Ecto neural progenitor cell (in vitro differentiated cells): ENCODE data around the gene PBX3.
"Not testable (repeated sequence)": the region's sequence is repeated elsewhere in the genome, so short reads cannot be mapped to it uniquely, and the experiment has no call there.

Source experiments
- DNase-seq: peaks from one replicate; pipeline ENCODE4 v3.0.0-alpha.2; 2018; ENCODE audit warnings: low spot score

Gene PBX3

DNA sequence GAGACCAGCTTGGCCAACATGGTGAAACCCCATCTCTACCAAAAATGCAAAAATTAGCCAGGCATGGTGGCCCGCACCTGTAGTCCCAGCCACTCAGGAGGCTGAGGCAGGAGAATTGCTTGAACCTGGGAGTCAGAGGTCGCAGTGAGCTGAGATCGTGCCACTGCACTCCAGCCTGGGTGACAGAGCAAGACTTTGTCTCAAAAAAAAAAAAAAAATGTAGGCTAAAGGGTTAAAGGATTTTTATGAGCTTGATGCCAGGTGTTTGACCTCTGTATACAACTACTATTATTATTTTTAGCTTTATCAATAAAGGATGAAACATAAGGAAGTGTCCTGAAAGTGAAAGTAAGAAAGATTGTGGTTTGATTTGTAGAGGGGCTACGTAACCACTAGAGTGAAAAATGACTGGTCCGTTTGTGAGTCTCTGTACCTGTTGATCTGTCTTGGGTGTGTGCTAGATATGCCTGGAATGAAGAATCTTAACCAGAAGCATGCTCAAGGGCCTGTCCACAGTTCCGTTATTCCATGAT lies 76.8 kb downstream of the PBX3 start:
- not testable (repeated sequence) for DNase-seq

DNA sequence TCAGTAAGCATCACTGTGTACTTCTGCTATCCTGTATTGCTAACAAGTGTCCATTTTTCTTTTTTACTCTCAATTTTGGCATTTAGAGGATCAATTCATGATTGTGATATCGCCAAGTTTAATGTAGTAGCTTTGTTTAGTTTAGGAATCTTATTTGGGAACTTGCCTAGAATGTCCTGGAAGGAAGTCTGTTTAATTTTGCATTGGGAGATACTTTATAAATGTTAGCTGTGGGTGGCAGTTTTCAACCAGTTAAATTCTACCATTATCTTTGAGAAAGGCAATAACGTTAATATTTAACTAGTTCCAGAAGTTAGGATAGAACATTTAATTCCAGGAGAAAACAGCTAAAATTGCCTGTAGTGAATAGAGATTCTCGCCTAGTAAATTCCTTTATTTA lies 78.6 kb downstream of the PBX3 start:
- DNase-seq, result no peak

DNA sequence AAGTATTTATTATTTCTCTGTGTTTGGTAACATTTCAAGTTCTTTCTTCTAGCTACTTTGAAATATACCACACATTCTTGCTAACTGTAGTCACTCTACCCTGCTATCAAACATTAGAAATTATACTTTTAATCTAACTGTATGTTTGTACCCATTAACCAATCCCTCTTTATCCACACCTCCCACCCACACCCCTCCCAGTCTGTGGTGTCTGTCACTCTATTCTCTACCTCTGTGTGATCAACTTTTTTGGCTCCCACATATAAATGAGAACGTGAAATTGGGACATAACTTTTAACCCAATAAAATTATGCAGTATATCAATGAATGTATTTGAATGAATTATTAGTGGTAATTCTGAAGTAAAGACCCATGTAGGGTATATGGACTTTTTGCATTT lies 79.7 kb downstream of the PBX3 start:
- DNase-seq, result no peak

DNA sequence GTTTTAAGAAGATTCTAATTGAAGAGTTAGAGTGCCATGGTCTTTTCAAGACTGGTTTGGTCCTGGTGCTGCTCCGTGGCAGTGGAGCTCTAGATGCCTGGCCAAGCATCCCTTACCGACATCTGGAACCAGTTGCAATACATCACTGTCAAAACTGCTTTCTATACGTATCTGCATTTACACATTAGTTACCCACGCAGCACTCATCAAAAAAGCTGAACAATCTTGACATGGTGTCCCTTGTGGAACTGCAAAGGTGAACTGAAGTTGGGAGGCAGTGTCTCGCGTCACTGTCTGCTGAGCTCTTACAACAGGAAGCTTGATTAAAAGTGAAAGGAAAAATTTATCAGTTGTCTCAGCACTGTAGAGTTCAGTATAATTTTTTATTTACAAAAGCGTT lies 82.6 kb downstream of the PBX3 start:
- DNase-seq, result no peak

DNA sequence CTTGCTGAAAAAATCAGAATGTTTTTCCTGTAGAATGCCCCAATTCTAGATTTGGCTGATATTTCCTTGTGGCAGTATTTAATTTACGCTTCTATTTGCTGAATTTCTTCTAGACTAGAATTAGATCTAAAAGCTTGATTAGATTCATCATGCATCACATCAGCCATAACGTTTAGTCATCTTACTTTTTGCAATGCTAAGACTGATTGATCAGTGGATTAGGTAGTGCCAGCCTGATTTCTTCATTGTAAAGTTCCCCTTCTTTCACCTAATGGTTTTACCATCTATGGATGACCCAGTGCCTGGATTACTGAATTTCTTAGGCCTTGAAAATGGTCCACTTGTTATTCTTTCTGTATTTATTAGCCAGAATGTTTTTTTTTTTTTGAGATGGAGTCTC lies 83.9 kb downstream of the PBX3 start:
- DNase-seq, result no peak

DNA sequence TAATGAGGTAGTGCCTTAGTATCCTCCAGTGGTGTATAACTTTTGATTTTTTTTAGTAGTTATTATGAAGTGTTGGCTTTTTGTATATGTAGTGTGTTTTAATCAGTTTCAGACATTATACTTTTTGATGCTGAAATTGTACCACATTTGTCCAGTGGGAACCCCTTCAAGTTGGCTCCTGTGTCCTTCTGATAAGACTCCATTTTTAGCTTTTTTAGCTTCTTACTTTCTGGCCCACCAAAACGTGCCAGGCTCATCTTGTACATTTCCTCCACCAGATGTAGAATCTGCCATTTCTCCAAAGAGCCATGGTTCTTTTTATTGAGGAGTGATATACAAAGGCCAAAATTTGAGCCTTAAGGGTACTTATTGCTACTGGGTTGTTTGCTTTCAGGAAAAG lies 84.4 kb downstream of the PBX3 start:
- no peak for DNase-seq

DNA sequence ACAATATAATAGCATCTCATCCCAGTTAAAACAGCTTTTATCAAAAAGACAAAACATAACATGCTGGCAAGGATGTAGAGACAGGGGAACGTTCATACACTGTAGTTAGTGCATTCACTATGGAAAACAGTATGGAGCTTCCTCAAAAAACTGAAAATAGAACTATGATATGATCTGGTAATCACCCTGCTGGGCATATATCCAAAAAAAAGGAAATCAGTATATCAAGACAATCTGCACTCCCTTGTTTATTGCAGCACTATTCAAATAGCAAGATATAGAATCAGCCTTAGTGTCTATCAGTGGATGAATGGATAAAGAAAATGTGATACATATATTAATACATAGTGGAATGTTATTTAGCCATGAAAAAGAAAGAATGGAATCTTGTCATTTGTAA lies 88.5 kb downstream of the PBX3 start:
- DNase-seq, result no peak

DNA sequence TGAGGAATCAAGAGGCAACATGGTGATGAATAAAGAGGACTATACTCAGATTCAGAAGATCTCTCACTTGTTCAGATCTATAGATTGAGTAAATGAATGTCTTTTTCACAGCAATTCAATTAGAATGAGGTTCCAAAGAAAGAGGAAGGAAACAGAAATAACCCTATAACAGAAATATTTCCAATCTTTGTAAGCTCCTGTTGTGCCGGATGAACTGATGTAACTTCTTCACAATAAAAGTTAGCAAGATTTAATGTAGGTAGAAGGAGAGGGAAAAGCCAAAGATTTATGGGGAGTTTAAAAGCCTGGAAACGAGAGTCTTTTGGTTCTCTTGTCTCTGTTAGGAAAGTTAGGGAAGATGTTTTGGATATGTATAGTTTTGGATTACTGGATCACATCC lies 92.1 kb downstream of the PBX3 start:
- no peak for DNase-seq

DNA sequence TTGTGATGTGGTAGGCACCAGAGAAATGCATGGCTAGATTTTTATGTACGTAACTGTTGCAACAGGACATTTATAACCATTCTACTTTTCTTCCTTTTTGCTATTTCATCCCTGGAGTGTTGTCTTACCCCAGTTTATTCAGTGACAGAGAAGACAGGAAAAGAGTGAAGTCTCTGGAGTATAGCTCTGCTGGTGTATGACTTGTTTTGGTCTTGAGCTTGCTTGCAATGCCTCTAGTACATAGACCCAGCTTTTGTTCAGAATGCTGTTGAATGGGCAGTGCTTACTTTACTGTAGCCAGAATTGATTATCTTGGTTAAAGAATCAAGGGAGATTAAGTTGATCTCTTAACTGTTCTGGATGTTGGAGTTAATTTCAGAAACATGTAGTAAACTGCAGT lies 94.3 kb downstream of the PBX3 start:
- no peak for DNase-seq

DNA sequence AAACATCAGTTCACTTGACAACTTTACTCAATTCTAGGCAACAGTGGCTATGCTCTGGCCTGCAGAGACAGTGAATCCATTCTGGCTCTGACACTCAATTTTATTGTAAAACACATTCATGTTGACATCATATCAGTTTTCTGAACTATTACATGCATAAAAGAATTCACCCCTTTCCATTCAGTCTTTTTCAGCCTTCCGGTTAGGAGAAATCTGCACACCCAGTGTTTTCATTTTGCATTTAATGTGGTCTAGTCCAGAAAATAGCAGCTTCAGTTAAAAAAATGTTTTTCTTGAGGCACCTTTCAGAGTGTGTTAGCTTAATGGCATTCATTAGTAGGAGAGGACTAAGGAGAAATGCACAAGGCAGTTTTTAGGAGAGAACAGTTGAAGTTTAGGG lies 95.1 kb downstream of the PBX3 start:
- DNase-seq, result no peak

DNA sequence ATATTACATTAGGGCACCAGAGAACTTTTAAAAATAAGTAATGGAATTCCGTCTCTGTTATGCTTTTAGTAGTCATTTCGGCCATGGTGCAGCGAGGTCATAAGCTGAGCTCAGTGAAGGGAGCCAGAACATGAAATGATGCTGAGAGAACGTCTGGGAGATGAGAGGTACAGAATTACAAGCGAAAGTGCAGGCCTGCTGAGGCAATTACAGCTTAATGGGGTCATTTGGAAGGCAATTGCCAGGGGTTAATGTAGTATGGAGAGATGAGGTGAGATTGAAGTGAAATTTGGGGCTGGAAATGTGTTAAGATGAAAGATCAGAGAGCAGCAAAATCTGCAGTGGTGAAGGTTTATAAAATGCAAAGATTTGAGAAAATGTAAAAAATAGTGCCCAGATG lies 96.5 kb downstream of the PBX3 start:
- DNase-seq, result no peak

DNA sequence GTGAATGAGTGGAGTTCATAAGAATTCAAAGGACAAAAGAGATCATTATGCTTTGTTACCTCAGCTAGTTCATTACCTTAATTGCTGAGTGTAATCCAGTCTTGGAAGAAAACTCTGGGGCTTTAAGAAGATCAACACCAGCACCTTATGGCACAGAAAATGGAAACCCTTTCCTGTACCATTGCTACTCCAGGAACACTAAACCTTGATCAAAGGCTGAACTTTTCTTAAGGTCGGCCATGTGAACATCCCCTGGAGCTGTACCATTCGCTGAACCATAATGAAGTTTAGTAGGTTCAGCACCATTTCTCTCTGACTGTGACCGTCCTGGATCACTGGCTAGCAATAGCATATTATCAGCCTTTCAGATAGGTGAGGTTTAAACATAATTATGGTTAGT lies 97.4 kb downstream of the PBX3 start:
- no peak for DNase-seq

DNA sequence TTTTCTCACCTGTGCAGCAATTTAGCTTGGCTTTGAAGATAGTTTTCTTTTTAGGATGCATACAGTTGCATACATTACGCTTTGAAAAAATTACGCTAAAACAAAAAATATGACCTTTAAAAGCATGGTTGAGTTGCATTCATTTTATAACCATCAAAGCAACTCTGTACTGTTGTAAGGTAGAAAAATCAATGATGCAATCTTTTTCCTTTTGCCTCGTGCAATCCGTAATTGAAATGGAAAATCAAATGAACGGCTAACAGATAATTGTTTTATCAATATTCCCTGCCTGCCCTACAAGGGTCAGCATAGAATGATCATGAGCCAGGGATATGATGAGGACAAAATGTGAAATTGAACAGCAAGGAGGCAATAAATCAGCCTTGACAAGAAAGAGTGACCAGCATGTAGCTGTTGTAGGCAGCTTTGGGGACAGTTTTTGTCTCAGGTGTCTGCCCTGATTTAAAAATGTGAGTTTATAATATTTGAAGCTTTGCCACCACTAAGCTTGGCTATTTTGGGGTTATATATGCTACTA lies 98.2 kb downstream of the PBX3 start:
- DNase-seq, result no peak

DNA sequence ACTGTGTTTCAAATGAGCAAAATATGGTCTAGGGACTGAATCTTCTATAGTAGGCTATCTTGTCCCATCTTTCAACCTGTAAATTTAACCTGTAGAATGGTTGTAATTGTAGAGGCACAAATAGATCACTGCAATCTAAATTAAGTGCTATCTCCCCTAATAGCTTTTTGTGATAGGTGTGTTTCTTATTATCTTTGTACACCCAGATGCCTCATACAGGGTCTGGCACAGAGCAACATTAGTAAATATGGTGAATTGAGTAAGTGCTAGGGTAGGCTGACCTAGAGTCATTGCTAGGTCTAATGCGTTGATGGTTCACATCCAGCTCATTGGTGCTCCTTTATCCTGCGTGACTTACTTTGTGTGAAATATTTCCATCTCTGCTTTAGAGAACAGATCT lies 100.6 kb downstream of the PBX3 start:
- no peak for DNase-seq

DNA sequence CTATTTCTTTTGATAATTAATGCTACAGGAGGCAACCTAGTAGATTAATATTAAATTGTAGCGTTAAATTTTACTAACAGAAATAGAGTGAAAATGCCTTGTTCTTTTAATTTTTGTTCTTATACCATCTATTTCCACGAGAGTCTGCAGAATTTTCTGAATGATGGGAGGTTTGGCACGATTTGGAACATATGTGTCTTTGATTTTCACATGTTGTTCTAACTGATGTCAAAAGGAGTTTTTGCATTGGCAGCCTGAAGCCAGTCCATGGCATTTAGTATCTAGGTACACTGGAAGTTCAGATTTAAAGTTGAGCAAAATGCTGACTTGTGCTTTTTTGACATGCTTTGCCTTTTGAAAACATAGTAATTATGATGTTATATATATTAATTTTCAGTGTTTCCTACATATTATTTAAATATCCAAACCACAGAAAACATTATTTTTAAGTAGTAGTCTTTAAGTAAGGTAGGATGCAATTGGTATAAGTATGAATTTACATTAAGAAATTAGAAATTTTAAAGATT lies 103.0 kb downstream of the PBX3 start:
- DNase-seq, result no peak

DNA sequence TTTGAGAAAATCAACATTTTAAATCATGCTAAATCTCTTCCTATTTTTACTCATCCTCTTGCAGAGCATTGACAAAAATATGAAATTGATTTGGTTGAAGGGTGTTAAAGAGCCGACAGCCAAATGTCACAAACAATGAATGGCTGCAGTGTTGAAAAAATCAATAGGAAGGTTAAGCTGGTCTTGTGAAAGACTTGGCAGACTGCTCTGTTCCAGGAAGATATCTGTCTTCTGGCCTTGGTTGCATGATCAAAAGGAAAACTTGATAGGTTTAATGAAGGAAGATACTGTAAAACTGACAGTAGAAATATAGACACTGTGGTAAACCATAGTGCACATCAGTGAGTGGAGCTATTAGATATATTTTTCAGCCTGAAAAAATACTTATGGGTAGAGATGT lies 103.6 kb downstream of the PBX3 start:
- no peak for DNase-seq

DNA sequence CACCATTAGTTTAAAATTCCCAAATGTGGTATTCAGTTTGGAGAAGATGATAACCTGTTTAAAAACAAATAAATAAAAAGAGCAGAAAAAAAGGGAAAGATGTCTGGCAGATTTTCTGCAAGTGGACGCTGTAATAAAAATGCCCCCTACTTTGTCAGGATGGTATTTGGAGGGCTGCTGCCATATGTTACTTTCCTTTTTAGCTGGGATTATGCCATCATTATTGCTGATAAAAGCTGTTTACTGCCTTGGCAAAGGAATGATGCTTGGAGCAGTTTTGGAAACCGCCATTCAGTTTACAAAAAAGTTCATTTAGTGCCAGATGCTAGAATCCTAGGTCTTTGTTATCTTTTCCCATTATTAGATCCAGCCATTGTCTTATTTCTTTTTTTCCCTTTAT lies 104.8 kb downstream of the PBX3 start:
- no peak for DNase-seq

DNA sequence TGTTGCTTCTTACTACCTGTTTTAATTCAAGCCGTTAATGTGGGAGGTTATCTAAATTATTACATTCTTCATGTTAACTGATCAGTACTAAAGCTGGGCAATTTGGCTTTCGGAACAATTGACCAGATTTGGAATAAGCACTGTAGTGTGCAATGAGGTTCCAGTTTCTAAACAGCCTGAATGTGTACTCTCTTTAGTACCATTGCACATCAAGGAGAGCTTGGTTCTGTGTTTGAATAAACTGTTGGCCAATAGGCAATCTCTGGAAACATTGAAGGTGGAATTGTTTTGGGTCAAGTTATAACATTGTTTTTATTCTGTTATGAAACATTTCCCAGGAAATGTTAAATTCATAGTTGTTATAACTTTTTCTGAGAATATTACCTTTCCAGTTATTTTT lies 105.2 kb downstream of the PBX3 start:
- DNase-seq, result no peak

DNA sequence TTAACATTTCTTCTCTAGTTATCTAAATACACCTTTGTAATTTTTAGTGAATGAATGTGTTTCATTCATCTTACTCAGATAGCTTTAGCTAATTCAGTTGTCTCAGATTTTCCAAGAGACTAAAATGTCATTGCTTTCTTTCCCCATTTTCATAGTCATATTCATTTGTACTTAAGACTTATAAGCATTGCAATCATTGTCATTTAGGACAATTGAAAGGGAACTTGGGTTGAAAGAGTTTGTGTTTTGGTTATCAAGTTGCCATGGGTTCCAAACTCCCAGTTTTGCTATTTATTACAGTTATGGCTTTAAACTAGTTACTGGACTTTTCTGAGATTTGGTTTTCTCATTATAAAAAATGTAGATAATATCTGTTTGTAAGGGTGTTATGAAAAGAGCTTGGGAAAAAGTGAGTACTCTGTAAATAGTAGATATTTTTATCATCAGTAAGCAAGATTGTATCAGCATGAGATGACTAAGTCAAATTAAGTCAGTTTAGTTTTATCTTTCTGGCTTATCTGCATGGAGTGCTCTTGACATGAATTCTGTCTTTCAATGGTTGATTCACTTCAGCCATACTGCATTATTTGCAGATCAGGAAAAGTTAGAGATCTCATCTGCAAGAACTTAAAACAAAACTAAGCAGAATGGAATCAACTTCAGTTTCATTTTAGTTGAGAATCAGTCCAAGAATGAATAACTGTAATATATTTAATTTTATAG lies 107.5 kb downstream of the PBX3 start:
- no peak for DNase-seq

DNA sequence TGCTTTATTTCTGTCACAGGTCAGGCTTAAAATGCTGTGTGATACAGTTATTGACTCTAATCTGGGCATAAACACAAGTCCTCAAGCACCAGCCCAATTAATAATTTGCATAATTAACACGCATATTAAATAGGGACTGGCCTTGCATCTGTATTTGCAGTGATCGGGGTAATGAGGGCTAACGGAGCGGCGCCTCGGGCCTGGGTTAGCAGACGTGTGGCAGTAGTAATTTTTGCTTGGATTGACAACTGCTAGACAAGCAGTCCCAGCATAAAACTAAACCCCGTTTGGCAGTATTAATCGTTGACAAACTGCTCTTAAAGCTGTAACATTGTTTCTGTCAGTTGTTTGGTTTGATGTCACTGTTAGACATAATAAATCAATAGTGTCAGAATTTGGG lies 109.2 kb downstream of the PBX3 start:
- DNase-seq, result no peak

DNA sequence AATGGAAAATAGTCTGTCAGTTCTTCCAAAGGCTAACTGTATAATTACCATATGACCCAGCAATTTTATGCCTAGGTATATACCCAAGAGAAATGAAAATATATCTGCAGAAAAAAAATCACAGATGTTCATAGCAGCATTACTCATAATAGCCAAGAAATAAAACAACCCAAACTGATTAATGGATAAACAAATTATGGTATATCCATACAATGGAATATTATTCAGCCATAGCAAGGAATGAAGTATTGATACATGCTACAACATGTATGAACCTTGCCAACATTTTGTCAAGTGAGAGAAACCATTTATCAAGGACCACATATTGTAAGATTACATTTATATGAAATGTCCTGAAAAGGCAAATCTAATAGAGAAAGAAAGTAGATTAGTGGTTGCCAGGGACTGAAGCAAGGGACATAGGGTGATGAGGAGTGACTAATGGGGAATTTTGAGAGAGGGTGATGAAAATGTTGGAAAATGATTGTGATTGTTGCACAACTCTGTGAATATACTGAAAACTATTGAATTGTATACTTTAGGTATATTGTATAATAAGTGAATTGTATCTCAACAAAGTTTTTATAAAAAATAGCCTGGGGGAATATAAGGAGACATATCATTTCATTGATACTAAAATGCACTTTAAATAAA lies 114.4 kb downstream of the PBX3 start:
- DNase-seq, result no peak

DNA sequence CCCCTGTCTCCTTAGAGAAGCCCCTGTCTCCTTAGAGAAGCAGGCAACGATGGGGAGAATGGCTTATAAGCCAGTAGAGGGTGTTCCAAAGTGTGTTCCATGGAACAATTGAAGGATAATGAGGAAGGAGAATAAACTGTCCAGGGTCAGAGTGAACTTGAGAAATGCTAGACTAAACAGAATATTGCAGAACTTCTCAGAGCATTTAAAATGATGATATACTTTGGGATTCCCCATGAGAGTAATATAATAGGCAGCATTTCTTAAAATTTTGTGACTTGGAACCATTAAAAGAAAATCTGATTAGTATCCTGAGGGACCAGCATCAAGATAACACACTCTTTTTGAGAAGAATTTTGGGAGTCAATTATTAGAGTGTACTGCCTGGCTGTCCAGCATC lies 116.8 kb downstream of the PBX3 start:
- DNase-seq, result no peak

DNA sequence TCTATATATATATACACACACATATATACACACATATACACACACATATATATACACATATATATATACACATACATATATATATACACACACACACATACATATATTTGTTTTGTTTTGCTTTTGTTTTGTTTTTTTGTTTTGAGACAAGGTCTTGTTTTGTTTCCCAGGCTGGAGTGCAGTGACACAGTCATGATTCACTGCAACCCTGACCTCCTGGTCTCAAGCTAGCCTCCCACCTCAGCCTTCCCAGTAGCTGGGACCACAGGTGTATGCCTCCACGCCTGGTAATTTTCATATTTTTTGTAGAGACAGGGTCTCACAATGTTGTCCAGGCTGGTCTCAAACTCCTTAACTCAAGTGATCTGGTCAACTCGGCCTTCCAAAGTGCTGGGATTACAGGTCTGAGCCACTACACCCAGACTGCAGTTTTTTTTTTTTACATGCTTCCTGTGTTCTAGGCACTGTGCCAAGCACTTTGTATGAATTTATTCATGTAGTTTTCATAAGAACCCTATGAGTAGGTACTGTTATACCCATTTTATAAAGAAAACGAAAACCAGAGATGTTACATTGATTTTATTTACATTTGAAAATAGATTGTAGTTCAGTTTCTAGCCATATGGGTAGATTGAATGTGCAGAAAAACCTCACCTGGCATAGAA lies 120.7 kb downstream of the PBX3 start:
- no peak for DNase-seq
